HG03575 (cell line): ENCODE measurements around the gene CYB5B.

Experiments
- ATAC-seq: cut with Tn5 transposase; IDR thresholded peaks from one replicate; pipeline ENCODE4 v1.9.1; 2021; ENCODE audit not compliant: unreplicated experiment, insufficient number of reproducible peaks, low FRiP score; ENCODE audit errors: extremely low read depth

Gene CYB5B

GRCh38 chr16:69501956-69502745 is 77.7 kb downstream of the CYB5B start:
- ATAC-seq = no peak

DNA sequence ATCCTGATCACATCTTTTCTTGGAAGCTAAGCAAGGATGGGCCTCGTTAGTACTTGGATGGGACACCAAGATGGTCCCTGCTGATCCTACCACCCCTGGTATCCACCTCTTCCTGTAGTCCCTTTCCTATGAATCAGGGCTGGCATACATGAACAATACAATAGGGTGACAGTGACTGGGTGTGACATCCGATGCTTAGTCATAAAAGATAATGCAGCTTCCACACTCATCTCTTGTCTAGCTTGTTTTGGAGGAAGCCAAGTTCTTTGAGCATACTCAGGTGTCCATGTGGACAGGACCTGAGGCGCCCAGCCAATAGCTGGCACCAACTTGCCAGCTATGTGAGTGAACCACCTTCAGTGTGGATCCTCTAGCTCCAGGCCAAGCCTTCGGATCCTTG is 78.8 kb downstream of the CYB5B start:
- no peak for ATAC-seq

- ATAC-seq = no peak
Observed at GRCh38 chr16:69508033-69508755, 83.8 kb downstream of the CYB5B start.

- no peak for ATAC-seq
Observed at GRCh38 chr16:69509125-69509524, 84.7 kb downstream of the CYB5B start.

DNA sequence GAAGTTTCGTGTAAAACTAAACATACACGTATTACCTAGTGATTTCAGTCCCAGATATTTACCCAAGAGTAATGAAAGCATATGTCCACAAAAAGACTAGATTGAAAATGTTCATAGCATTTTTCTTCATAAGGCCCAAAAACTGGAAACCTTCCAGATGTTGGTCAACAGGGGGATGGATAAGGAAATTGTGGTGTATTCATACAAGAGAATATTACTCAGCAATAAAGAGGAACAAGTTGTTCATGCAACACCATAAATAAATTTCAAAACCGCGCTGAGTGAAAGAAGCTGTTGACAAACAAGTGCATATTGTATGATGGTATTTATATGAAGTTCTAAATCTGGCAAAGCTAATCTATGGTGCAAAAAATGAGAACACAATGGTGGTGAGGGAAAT is 87.2 kb downstream of the CYB5B start:
- ATAC-seq = no peak

GRCh38 chr16:69513180-69513966 is 89.0 kb downstream of the CYB5B start:
- ATAC-seq = no peak

DNA sequence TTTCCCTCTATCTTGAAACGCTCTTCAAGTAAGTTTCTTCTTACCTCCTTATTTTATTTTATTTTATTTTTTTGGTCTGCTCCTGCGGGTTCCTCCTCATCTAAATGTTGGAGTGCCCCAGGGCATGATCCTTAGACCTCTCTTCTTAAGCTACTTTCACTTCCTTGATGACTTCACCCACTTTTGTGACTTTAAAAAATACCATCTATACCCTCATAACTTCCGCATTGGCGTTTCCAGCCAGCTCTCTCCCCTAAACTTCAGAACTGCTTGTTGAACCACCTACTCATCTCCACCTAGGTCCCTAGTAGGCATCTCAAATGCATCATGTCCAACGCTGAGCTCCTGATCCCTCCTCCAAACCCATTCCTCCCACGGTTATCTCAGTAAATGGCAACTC is 89.9 kb downstream of the CYB5B start:
- ATAC-seq = no peak
